K562 (cell line): ENCODE measurements around the gene TWSG1. TPM values are rescaled to one million over a fixed set of nuclear protein-coding genes. Genes with fewer than 3 reads are reported as not detected.

Experiments used
- BACH1 ChIP-seq: fragments of 200-800 bp; sonication (Bioruptor generic); IDR thresholded peaks from 2 replicates; pipeline ENCODE4 v1.6.1; 2016; ENCODE audit warnings: missing genetic modification characterization, missing compliant biosample characterization
- E2F5 ChIP-seq: sonication (generic); formaldehyde crosslinking; IDR thresholded peaks from 2 replicates; pipeline ENCODE4 v1.8.0; 2022; ENCODE audit warnings: mild to moderate bottlenecking, missing genetic modification reagents
- EP400 ChIP-seq: fragments of 450-650 bp; IDR thresholded peaks from 2 replicates; pipeline ENCODE4 v1.6.1; 2017; ENCODE audit warnings: antibody characterized with exemption, mild to moderate bottlenecking, moderate library complexity
- GABPA ChIP-seq: fragments of 200-800 bp; sonication (Bioruptor generic); conservative IDR thresholded peaks from 2 replicates; pipeline ENCODE4 v1.6.1; 2016; ENCODE audit warnings: low read depth, missing genetic modification characterization, missing compliant biosample characterization
- GABPB1 ChIP-seq: sonication (generic); formaldehyde crosslinking; IDR thresholded peaks from 2 replicates; pipeline ENCODE4 v1.8.0; 2022; ENCODE audit warnings: mild to moderate bottlenecking, missing genetic modification reagents
- HBP1 ChIP-seq: fragments of 450-650 bp; formaldehyde crosslinking; IDR thresholded peaks from 2 replicates; pipeline ENCODE4 v1.4.0; 2022; ENCODE audit warnings: missing genetic modification characterization
- HNRNPH1 ChIP-seq: fragments of 200-400 bp; formaldehyde crosslinking; optimal IDR thresholded peaks from 2 replicates; pipeline ENCODE3; 2017; ENCODE audit warnings: low read depth, mild to moderate bottlenecking, low read length, moderate library complexity
- HOXB6 ChIP-seq: fragments of 250-450 bp; sonication (Bioruptor Pico); IDR thresholded peaks from 2 replicates; pipeline ENCODE4 v1.5.1; 2022; ENCODE audit warnings: mild to moderate bottlenecking, borderline replicate concordance
- MCM5 ChIP-seq: fragments of 450-650 bp; IDR thresholded peaks from 2 replicates; pipeline ENCODE4 v1.6.1; 2016; ENCODE audit warnings: low read depth
- MLLT1 ChIP-seq, 2 experiments: fragments of 450-650 bp; IDR thresholded peaks; 2 replicates each; pipeline ENCODE4 v1.6.1; 2016
- NR2F6 ChIP-seq: fragments of 450-650 bp; formaldehyde crosslinking; IDR thresholded peaks from 2 replicates; pipeline ENCODE4 v1.4.0; 2020; ENCODE audit warnings: mild to moderate bottlenecking
- PHF8 ChIP-seq: fragments of 200-600 bp; sonication (generic); IDR thresholded peaks from 2 replicates; pipeline ENCODE4 v1.6.1; 2012; ENCODE audit warnings: mixed run types, mild to moderate bottlenecking, inconsistent platforms, low read length, moderate library complexity, borderline replicate concordance
- PTTG1 ChIP-seq: fragments of 450-650 bp; IDR thresholded peaks from 2 replicates; pipeline ENCODE4 v1.6.1; 2016; ENCODE audit warnings: low read depth, mild to moderate bottlenecking, missing genetic modification characterization, missing compliant biosample characterization
- RAD51 ChIP-seq: fragments of 450-650 bp; IDR thresholded peaks from 2 replicates; pipeline ENCODE4 v1.7.1; 2016; ENCODE audit warnings: low read depth, mild to moderate bottlenecking, borderline replicate concordance
- RBM39 ChIP-seq: fragments of 200-400 bp; formaldehyde crosslinking; optimal IDR thresholded peaks from 2 replicates; pipeline ENCODE3; 2018; ENCODE audit warnings: low read depth, low read length
- RNF219 ChIP-seq: fragments of 250-450 bp; sonication (Bioruptor Pico); IDR thresholded peaks from 2 replicates; pipeline ENCODE4 v1.5.0; 2022; ENCODE audit warnings: mild to moderate bottlenecking
- TCF7L2 ChIP-seq: fragments of 150-350 bp; IDR thresholded peaks from 2 replicates; pipeline ENCODE4 v1.6.1; 2016; ENCODE audit warnings: low read depth, mild to moderate bottlenecking, low read length, moderate library complexity
- ZBTB17 ChIP-seq: fragments of 450-650 bp; formaldehyde crosslinking; IDR thresholded peaks from 2 replicates; pipeline ENCODE4 v1.4.0; 2020; ENCODE audit warnings: mild to moderate bottlenecking
- ZBTB43 ChIP-seq: sonication (generic); formaldehyde crosslinking; IDR thresholded peaks from 2 replicates; pipeline ENCODE4 v1.8.0; 2023; ENCODE audit warnings: mild to moderate bottlenecking, missing genetic modification reagents
- ZNF165 ChIP-seq: fragments of 250-450 bp; sonication (Bioruptor Pico); IDR thresholded peaks from 2 replicates; pipeline ENCODE4 v1.4.0; 2020; ENCODE audit warnings: borderline replicate concordance
- ZNF263 ChIP-seq: sonication (generic); formaldehyde crosslinking; IDR thresholded peaks from 2 replicates; pipeline ENCODE4 v1.8.0; 2022; ENCODE audit warnings: mild to moderate bottlenecking, missing genetic modification reagents, borderline replicate concordance
- ZNF830 ChIP-seq: fragments of 250-450 bp; sonication (Bioruptor Pico); IDR thresholded peaks from 2 replicates; pipeline ENCODE4 v1.5.0; 2021; ENCODE audit warnings: mild to moderate bottlenecking
- polyA plus RNA-seq, 8 experiments: library from polyadenylated mRNA; depleted of rRNA in 4 of 8; stranded (reverse) in 5 of 8; unstranded in 3 of 8; fragments of >200 nt; fragmentation: Nextera tagmentation in 2 of 8; fragmentation: Illumina TruSeq in 1 of 8; extraction: Ambion mirVana in 2 of 8; extraction: Trizol in 1 of 8; gene quantifications; 2 replicates each; pipeline versions ENCODE4 v1.2.1 to v1.2.3, GENCODE V29; 2011 to 2014; ENCODE audit warnings: inconsistent platforms in 1 of 8, missing spikeins in 1 of 8
- total RNA-seq, 7 experiments: library from RNA; depleted of rRNA in 6 of 7; stranded (reverse); fragments of >200 nt in 6 of 7; fragmentation: Illumina TruSeq in 2 of 7; extraction: Trizol in 2 of 7; gene quantifications; 2 replicates each; pipeline versions ENCODE4 v1.2.1 to v1.2.3, GENCODE V29; 2011 to 2021; ENCODE audit warnings: low replicate concordance in 1 of 7

TWSG1 gene
- total and polyA plus RNA-seq, 9 of the 15 experiments (the other 6 are each of a cell fraction or from before 2014, with no cell fraction given): 10.4 to 37.2 (median 25.1) TPM

GRCh38 chr18:9321017-9321452 is 13.5 kb upstream of the TWSG1 start (continued):
- no peak for TF ChIP-seq HBP1 (CRISPR knock-in tag)
- no peak for TF ChIP-seq TCF7L2
- TF ChIP-seq ZNF263 (CRISPR knock-in tag): no peak
- TF ChIP-seq MLLT1 (IDR thresholded peaks at IDR 0.05): no peak
- no peak for TF ChIP-seq BACH1 (tag)
- no peak for TF ChIP-seq PHF8
- TF ChIP-seq EP400: peak; percentile 33; the same call in 1 of the 2 replicates
- no peak for TF ChIP-seq NR2F6
- TF ChIP-seq ZNF165: no peak
- TF ChIP-seq ZBTB43 (CRISPR knock-in tag): peak; percentile 49; the same call in 1 of the 2 replicates
- TF ChIP-seq GABPB1: peak; percentile 75
- no peak for TF ChIP-seq ZBTB17
- 0 out of 2 replicates have a peak, but pooled peaks have one; percentile 16 for TF ChIP-seq PTTG1 (tag)
- TF ChIP-seq GABPA (tag): peak; percentile 72
- TF ChIP-seq E2F5 (CRISPR knock-in tag): no peak
- TF ChIP-seq RNF219 (CRISPR knock-in tag): no peak
- no peak for TF ChIP-seq RBM39
- peak; percentile 68 for TF ChIP-seq RAD51
- no peak for TF ChIP-seq ZNF830 (CRISPR knock-in tag)
- TF ChIP-seq MCM5: no peak
- no peak for TF ChIP-seq HOXB6 (CRISPR knock-in tag)
- TF ChIP-seq HNRNPH1: no peak
